HG03571 (cell line): ENCODE measurements around the gene SRPX.

Experiments
- ATAC-seq: cut with Tn5 transposase; IDR thresholded peaks from one replicate; pipeline ENCODE4 v1.9.1; 2021; ENCODE audit not compliant: unreplicated experiment

Gene SRPX, protein sequence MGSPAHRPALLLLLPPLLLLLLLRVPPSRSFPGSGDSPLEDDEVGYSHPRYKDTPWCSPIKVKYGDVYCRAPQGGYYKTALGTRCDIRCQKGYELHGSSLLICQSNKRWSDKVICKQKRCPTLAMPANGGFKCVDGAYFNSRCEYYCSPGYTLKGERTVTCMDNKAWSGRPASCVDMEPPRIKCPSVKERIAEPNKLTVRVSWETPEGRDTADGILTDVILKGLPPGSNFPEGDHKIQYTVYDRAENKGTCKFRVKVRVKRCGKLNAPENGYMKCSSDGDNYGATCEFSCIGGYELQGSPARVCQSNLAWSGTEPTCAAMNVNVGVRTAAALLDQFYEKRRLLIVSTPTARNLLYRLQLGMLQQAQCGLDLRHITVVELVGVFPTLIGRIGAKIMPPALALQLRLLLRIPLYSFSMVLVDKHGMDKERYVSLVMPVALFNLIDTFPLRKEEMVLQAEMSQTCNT

DNA sequence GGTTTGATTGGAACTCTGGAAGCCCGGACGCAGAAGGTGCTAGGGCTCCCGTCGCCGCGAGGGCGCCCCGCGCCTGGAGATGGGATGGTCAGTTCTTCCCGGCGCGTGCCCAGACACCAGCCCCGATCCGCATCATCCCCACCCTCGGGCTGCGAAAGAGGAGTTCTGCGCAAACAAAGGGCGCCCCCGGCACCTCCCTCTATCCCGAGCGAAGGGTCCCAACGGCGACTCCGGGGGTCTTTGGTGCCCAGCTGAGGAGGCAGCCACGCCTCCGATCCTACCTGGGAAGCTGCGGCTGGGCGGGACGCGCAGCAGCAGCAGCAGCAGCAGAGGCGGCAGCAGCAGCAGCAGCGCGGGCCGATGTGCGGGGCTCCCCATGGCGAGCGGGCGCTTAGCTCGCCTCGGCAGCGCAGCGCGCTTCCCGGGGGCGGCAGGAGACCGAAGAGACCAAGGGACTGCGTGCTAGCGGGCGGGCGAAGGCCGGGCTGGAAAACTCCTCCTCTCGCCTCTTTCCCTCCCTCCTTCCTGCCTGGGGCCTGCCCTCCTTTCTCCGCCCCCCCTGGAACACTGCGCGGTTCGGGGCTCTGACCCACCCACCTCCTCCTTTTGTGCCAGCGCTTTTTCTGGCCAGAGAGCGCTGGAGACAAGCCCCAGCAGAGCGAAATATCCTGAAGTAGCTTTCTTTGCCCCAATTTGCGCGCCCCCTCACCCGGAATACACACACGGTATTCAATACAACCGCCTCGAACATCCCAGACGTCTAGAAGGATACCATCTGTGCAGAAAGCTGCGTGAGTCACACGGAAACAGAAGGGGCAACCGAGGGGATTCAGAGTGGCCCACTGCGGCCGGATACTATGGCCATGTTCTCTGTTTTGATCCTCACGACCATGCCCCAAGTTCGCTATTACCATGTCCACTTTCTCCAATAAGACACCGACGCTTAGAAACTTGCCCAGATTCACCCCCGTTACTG lies at the start of gene SRPX:
Gene SRPX (minus strand): TSS at position 457 of the 976 bp plus-strand sequence. CDS start 79 bp downstream, at position 378.
- no peak for ATAC-seq

DNA sequence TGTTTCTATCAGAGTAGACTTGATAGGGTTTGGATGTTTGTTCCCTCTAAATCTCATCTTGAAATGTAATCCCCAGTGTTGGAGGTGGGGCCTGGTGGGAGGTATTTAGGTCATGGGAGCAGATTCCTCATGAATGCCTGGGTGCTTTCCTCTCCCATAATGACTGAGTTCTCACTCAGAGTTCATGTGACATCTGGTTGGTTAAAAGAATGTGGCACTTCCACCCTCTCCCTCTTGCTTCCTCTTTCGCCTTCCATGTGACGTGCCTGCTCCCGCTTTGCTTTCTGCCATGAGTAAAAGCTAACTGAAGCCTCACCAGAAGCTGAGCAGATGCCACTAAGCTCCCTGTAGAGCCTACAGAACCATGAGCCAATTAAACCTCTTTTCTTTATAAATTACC lies 47.3 kb upstream of the SRPX start:
- ATAC-seq = no peak

DNA sequence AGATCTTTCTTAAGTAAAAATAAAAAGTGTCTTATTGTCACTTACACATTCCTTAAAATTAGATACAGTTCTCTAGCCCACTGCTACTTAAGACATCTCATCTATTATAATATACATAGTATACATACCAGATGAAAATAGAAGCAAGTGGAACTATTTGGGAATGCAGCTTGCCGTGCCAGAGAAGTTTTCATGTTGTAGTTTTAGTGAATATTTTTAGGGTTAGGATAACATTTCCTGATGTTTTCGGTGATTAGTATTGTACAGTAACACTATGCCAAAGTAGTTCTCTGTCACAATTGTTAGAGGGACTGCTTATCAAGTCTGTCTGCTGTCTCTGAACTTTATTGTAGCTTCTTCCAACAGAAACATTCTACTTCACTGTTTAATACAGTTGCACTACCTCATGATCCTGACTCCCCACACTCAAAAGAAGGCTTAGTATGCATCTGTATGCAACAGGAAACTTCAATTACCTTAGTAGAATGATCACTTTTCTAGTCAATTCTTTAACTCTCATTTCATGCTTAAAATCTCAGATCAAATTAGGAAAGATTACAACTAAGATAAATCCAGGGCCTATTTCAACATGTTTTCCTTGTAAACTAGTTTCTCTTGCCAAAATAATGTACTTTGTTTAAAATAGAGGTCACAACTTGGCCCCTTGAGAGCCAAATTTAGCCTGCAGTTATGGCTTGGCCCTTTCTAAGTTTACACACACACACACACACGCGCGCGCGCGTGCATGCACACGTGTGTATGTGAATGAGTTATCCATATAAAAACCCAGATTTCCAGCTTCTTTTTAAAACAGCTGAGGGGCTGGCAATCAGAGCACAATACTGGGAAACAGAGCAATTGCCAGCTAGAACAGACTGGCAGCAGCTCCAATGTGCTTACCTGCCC lies 42.3 kb upstream of the SRPX start:
- ATAC-seq = no peak

DNA sequence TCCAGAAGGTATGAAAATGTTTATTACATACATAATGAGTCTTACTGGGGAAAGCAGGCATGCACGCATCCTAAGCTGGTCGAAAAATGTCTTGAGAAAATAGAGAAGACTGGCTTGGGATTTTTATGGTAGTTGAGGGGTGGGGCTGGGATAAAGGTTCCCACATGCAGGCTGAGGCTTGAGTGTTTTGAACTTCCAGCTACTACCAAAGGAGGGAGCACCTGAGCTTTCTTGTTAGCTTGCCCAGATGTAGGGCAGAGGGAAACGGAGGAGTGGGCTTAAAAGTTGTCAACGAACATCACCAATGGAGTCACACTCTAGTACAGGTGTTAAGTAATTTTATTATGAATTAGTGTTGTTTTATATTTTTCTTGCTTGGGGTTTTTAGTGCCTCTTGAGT lies 39.6 kb upstream of the SRPX start:
- no peak for ATAC-seq

DNA sequence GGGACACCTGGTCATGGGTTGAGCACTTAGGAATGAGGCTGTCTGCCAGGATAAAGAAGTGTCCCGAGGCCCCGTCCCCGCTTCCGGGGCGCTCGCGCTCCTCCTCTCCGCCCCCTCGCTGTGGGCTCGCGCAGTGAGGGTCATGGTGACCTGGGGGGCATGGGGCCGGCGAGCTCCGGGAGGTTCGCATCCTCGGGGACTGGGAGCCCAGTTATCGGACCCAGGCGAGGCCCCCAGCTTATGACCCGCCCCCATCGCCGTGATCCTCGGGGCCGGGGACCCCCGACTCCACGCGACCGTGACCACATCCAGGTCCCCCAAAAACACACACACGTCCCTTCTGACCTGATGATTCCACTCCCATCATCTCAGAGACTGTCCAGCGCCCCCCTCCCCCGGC lies 35.3 kb upstream of the SRPX start:
- no peak for ATAC-seq

DNA sequence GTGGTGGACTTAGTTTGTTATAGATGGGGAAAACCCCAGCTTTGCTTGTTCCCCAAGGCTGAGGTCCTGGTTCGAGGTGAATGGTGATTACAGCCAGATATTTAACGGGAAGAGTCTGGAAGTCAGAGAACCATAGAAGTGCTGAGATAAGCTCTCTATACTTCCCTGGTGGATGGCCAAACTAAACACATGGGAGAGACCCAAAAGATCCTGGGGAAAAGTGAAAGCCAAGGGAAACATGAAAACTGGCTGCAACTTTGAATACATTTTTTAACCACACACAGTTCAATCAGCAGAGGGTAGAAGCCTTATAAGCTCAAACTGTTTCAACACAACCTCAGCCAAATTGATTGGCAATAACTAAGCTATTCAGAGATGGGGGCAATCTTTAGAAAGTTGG lies 29.3 kb upstream of the SRPX start:
- no peak for ATAC-seq

DNA sequence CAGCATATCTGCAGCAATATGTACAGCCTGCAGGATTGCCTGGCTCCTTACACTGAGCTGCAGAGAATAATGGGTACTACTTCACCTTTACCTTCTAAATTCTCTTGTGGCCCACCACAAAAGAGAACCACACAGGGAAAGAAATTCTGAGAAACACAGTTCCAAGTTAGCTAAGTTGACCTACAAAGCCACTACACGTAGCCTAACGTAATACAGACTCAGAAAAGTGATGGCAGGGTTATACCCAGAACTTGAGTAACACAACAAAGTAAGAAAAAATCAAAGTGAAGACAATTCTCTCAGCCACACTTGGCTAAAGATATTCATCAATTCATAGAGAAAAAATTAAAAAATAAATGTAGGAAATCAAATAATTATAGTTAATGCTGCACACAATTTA lies 26.4 kb upstream of the SRPX start:
- ATAC-seq = no peak

DNA sequence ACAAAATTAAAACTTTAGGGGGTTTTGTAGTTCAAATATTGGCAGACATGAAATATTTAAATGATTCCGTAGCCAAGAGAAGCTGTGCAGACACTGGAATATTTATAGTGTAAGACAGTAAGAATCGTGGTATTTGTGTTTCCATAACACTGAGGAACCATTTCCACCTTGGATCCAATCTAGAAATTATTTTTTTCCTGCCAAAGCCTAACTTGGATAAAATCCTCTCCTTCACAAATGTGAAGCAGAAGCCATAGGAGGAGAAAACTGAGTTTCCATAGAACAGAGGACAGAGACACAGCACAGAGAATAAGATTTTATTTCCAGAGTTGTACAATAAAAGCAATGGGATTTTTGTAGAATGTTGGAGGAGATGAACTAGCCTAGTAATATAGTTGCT lies 19.9 kb upstream of the SRPX start:
- no peak for ATAC-seq

DNA sequence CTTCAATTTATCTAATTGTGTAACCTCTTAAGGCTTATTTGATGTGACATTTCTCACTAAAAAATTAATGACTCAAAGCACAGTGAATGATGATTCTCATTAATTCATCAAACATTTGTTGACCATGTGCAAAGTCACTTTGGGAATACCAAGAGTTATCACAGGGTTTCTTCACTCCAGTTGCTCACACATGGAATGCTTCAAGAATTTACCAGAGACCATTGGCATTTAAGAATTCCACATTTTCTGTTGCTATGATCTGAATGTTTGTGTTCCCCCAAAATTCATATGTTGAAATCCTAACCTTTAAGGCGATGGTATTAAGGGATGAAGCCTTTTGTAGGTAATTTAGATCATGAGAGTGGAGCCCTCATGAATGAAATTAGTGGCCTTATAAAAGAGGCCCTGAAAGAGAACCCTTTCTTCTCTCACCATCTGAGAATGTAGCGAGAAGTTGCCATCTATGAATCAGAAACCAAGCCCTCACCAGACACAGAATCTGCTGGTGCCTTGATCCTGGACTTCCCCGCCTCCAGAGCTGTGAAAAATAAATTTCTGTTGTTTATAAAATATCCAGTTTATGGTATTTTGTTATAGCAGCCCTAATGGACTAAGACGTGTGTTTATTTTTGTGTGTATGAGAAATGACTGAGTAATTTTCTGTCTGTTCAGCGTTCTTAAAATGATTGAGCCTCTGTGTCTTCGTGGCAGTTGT lies 16.4 kb upstream of the SRPX start:
- ATAC-seq = no peak

DNA sequence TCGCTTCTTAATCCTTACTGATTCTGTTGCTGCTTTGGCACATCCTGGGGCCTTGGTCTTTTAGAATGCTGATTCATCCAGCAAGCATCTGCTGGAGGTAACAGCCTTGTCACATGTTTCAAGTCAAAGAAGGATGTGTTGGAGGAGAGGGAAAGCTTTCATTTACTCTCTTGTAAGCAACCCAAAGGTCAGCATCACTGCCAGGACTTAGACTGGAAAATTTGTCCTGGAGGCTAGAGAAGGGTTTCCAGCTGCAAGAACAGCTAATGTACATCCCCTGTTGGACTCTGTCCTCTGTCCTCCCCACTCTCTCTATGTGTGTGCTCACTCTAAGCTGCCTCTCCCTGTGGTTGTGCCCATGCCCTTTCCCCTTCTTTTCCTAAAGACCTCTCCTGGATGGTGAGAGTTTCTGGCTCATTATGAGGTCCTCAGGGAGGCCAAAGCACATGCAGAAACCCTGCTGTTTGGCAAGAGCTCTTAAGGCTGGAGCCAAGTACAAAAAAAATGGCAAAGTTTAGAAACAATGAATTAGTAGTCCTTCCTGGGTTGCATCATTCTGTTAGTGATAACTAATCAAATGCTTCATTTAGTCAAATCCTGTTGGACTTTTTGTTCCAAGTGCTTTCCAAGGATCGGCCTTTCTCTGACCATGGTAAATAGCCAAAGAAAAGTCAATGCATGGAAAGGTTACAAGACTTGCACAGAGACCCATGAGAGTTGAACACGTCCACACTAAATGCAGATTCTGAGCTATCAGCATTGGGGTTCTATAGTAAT lies 13.4 kb upstream of the SRPX start:
- ATAC-seq = no peak

DNA sequence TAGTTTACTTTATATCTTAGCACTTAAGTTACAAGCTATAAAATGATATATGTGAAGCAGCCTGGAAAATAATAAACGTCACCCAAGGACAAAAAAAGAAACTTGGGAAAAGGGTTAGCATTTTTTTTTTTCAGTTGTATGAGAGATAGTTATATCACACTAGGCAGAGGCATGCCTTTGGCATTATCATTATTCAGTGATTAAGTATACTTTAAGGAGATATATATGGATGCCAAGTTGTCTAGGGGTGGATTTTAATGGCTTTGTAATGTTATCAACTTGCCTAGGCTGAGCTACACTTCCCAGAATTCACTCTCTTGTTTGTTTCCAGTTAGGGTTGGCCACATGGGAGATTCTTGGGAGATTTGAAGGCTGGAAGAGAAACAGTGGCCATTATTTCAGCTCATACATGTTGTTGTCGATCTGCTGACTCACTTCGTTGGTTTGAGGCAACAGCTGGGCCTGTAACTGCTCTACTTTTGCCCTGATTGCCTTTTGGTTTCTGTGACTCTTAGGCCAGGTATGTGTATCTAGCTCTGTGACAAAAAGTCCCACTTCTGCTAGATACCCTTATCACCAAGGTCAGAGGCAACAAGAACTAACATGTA lies 11.5 kb upstream of the SRPX start:
- ATAC-seq = no peak

DNA sequence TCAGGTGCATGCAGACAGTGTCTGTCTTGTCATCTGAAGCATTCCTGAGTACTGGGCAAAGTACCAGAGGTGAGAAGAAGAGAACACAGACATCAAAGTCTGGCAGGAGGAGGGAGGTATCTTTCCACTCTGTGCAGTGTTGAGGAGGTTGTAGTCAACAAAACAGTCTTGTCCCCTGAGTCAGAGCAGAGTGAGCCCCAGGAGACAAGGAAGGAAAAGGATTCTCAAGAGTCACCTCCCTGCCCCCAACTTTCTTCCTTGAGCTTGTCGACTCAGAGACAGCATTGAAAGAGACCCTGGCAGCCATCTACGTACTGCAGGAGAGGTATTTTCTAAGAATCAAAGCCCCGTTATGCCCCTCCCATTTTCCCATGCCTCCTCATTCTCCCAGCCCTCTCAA lies 4.4 kb upstream of the SRPX start:
- ATAC-seq = no peak

DNA sequence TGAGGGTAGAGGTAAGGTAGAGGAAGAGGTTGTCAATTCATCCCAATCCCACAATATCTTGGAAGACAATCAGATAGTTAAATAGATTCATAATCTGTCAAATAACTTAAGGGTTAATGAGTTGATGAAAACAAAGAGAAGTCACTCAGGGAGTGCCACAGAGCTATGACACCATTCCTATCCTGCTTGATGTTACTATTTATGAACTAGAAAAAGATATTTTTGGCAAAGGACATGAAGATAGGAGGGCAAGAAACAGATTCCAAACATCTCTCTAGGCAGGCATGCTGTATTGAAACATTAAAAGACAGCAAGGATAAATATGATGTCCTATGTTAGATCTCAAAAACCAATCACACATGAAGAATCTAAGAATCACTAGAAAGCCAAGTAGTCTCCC lies 3.5 kb upstream of the SRPX start:
- no peak for ATAC-seq

DNA sequence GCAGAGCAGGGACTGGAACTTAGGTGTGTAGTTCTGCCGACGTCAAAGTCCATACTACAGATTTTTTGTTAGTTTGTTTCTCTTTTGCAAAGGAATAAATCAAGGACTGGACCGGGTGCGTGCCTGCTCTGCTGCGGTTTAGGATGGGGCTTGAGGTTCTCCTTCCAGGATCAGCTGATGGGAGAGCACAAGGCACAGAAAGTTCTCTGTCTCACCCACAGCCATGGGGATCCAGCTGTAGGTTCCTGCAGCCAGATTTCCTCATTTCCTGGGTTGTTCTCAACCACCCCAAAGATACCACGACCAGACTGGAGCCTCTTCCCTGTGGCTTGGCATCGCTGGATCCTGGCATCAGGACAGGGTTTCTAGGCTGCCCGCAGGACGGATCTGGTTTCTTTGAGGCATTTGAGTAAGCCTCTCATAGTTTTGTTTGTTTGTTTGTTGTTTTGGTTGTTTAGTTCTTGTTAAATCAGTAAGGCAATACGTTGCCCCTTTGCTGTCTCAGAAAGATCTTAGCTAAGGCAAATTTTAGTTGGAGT lies 789 bp upstream of the SRPX start:
- no peak for ATAC-seq

DNA sequence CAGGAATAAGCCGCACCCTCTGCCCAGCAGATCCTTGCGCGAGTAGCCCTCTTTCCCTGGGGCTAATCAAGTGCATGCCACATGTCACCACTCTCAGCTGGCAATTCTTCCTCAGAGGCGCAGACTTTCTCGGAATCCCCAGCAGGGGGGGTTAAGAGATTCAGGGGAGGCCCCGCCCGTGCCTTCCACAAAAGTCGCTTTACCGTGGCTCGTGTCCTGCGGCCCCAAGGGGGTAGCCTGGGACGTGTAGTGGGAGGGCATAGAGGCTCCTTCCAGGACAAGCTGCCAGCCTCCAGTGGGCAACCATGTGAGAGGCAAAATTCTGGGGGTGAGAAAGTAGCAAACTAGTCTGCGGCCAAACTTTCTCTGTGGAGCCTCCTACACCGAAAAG lies 652 bp downstream of the SRPX start:
- no peak for ATAC-seq

DNA sequence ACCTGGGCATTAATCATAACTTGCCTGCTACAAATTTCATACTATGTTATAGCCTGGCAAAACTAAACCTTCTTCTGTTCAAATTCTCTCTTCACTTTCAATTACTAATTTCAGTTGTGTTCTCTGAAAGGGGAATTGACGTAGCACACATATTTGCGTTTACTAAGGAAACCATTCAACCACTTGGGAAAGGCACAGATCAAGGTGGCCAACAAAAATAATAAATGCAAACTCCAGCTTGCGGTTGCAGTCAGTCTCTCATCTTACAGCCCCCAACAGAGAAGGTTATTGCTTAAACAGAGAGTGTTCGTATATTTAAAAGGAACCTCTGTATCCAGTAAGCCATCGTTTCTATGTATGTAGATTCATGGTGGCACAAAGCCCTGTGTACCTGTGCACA lies 4.0 kb downstream of the SRPX start:
- ATAC-seq = no peak

DNA sequence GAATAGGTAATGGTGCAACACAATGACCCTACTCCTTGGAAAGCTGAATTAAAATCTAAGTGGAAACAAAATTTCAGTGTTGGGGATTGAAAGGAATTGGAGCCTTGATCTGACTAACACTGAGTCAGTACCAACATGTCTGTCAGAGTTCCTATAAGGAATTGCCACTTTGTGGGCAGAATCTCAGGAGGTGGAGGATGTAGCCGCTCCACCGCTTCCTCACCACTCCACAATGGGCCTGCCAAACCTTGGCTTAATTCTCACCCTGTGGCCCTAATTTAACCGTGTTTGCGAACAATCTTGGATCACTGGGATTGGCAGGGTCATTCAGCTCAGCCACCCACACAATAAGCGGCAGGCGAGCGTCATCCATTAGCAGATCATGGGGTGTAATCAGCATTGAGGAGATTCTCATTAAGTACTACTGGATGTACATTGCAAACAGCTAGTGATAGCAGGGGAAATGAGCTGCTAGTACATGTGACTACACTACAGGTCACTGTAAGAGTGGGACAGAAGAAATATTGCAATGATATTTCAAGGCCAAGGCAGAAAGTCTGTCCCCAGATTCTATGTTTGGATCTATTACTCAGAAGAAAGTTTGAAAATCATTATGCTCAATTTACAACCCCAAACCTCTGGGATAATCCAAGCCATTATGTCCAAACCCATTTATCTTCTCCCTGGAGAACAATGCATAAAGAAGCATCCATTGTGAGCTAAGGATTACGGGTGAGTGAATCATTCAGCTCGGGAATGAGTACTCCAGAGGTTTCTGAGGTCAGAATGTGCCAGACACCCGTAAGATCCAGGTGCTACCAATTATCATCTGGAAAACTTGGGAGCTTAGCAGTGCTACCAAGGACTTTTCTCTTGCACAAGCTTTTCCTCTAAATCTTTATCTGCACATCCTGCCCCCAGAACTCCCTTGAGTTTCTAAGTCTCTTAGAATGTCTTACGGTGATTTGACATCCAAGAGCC lies 5.8 kb downstream of the SRPX start:
- no peak for ATAC-seq

DNA sequence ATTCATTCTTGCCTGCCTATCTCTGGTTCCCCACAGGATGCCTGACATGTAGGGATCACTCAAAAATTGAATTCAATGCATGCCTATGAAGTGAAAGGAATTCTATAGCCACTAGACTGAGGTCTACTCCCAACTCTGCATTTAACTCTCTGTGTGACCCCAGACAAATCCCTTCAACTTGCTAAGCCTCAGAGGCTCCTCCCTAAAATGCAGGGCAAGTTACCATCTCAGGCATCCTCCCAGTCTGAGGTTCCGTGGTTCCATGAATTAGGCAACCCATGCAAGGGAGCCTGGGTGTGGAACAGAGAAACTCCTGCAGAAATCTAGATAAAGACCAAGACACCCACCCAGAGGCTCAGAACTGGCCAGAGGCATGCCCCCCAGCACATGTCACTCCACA lies 6.6 kb downstream of the SRPX start:
- no peak for ATAC-seq
